ENCODE data around the gene PEPD.

PEPD gene

GRCh38 chr19:33440241-33440640 is 81.3 kb downstream of the PEPD start:
- no peak for DNase-seq

DNA sequence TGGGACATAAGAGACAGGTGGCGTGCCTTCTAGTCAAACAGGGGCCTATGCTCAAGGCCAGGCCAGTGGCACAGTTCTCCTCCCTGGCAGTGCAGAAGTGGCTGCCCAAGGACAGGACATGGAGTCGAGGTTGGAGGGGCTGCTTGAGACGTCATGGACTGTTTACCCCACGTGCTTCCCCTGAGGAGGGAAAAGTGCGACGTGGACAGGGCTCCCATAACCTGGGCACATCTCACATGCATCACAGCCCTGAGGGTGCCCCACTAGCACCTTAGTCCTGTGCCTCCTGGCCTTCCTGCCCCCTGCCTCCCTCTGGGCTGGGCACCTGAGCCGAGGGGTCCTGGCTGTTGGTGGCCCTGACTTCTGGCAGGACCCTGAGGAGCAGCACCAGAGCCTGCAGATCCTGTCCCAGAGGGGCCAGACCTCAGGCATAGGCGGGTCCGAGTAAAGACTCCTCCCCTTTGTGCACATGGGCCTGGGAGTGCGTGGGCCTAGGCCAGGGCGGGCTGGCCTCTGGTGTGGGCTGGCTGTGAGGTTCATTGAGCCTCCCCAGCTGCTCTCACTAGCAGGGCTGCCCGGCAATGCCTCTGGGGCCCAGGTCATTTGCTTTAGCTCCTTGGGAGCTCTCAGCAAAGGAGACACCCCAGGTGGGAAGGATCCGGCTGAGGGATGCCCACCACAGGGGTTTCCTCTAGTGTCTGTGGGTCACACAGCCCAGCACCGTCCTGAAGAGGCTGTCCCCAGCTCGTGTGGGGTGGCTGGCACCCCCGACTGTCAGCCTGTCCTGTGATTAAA is 82.4 kb downstream of the PEPD start:
- no peak for DNase-seq

GRCh38 chr19:33437821-33438671 is 83.5 kb downstream of the PEPD start:
- DNase-seq, result no peak

- DNase-seq, result no peak
Observed at GRCh38 chr19:33437393-33437820, 84.2 kb downstream of the PEPD start.

- DNase-seq, result no peak
Observed at GRCh38 chr19:33436360-33437345, 84.9 kb downstream of the PEPD start.

DNA sequence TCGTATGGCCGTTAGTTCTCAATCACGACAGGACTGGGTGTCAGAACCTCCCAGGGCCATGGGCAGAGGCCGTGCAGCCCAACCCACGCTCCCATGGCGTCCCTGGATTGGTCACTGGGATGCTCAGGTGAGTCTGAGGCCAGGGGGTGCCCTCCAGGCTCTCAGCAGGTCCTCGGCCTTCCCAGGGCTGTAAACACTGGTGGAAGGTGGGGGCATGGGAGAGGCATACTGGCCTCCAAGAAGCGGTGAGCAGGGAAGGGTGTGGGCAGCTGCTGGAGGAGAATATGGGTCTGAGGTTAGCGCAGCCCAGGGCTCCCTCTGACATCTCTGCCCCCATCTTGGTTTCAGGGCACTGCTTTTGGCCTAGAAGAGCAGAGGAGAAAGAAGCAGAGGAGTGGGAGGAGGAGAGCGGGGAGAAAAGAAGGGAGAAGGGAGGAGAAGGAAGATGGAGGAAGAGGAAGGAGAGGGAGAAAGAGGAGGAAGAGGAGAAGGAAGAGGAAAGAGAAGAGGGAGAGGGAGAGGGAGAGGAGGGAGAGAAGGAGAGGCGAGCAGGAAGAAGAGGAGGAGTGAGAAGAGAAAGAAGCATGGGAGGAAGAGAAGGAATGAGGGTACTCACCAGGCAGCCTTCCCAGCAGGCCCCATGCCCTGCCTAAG is 85.8 kb downstream of the PEPD start:
- no peak for DNase-seq

- no peak for DNase-seq
Observed at GRCh38 chr19:33434886-33435705, 86.5 kb downstream of the PEPD start.

GRCh38 chr19:33434069-33434885 is 87.3 kb downstream of the PEPD start:
- no peak for DNase-seq

GRCh38 chr19:33432446-33433170 is 89.0 kb downstream of the PEPD start:
- DNase-seq, result no peak

GRCh38 chr19:33432015-33432414 is 89.6 kb downstream of the PEPD start:
- DNase-seq, result no peak

DNA sequence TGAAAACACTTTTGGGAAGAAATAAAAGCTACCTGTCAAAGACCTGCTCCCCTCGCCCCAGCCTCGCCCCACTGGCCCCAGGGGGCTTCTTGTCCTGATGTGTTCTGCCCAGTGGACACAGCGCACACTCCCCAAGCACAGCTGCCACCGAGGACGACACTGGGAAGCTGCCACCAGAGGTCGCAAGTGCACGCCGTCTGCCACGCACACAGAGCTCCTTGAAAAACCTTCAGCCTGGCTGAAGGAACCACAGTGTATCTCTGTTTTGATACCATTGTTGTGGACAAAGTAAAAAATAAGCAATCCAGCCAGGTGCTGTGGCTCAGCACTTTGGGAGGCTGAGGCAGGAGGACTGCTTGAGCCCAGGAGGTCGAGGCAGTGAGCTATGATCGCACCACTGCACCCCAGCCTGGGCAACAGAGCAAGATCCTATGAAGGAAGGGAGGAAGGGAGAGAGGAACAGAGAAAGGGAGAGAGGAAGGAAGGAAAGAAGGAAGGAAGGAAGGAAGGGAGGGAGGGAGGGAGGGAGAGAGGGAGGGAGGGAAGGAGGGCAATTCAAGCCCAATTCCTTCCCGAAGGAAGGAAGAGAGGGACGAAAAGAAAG is 90.8 kb downstream of the PEPD start:
- peak; percentile 48 for DNase-seq

- DNase-seq, result no peak
Observed at GRCh38 chr19:33429891-33430673, 91.5 kb downstream of the PEPD start.

GRCh38 chr19:33428627-33429125 is 92.9 kb downstream of the PEPD start:
- DNase-seq, result no peak

DNA sequence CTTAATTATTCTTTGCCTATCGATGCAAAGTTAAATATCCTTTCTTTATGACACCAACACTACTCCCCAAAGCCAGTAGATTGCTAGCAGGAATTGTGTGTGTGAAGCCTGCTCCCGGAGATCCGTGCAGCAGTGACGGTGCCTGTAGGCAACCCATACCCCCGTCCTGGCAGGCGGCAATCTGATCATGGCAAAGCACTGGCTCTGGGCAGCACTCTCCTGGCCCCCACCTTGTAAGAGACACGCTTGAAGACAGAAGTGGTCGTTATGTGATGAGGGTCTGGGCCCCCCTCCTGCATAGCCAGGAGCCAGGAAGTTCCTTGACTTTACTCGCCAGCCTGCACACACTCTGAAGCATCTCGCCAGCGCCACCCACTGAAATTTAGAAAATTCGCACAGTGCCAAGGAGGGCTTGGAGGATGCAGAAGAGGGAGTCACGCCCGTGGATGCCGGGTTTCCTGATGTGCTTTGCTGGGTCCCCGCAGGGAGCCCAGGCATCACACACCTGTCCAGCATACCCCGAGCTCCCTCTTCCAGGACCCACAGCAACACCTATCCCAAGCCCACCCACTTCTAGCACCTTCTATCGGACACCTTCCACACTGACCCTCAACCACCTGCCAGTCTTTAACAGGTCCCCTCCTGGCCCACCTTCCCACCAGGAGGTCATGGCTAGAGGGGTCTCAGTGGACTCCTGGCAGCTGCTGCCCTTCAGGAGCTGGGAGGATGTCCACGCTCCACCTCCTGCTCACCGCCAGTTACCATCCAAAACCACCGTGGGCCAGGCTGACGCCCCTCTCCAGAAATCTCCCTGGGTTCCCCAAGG is 93.6 kb downstream of the PEPD start:
- no peak for DNase-seq

DNA sequence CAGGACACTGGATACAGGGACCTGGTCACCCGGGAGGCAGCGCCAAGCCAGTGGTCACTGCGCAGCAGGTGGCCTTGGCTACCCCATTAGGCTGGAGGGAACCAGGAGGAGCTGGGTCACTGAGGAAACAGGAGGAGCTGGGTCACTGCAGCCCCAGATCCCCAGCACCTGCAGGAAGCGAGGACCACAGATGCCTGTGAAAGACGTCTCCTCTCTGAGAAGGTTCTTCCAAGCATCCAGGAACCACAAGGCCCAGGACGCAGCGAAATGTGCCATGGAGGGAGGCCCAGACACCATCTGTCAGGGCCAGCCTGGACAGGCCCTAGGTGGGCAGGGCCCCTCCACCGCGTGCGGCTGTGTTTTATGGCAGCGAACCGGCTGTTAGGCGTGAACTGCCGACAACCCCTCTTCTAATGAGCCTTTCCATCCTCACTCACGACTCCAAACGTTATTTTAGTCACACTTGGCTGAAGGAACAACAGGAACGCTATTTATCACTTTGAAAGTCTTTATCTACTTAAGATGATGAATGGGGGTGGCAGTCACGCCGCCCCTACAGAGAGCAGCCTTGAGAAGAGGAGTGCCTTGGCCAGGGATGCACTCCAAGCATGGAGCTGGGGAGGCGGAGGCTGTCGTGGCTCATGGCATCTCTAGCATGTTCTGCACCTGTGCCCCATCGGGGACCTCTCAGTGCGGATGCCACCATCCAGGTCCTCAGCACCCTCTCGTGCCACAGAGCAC is 94.8 kb downstream of the PEPD start:
- DNase-seq, result peak; percentile 36

GRCh38 chr19:33424181-33424580 is 97.4 kb downstream of the PEPD start:
- DNase-seq, result no peak

All from right kidney (tissue), 1 donor.